CD4-positive, alpha-beta T cell treated with Interleukin-15 for 4 hours (primary cell): ENCODE measurements around the gene C1orf53.

Experiments used
- DNase-seq: peaks from one replicate; pipeline ENCODE4 v3.0.0-alpha.2; 2020; ENCODE audit warnings: low spot score

Gene C1orf53

DNA sequence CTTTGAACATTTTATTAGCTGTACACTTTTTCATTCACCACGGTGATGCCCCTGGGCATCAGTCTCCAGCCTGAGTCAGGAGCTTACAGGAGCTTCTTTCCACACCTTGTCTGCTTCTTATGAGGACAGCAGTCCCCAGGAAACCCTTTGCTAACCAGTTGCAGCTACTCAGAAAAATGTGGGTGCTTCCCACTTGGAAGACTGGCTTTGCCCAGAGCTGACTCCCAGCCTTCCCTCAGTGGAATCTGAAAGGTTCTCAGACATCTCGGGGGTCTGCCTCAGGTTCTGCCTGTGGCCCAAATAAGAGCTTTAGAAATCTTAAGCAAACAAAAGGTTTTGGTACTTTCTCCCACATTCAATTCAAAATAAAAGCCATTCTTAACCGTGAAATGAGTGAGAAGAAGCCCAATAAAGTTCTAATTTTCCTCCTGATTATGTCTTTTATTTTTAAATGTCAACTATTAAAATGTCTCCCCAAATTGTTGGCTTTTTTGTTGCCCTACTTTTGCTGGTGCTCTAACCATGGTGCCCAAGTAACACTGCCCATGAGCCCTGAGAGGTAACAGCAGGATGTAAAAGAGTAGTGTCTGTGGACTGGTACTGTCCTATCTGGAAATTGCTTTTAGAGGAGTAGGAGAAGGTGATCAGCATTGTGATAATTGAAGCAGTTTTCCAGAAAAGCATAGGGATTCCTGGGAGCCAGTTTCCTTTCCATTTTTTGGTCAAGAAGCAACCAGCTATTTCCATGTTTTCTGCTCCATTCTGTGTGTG lies 5.6 kb downstream of the C1orf53 start:
- no peak for DNase-seq

DNA sequence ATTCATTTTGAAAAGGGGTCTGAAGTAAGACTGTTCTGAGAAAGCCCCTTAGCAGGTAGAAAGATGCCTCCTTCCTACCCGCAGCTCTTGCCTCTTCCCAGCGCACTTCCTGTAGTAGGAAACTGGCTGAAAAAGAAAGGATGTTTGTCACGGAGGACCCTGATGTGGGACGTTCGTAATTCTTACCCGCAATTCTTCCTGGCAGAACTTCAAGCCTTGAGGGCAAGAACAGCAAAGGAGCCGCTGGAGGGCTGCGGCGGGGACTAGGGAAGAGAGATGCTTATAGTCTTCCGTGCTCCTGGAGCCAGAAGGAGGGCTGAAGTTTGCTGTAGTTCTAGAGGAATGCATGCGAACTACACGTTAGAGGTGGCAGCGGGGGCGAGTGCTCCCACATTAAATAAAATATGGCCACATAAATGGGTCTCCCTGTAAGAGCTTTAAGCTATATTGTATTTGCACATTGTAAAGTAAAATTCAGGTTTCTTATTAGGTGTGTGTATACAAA lies 6.3 kb downstream of the C1orf53 start:
- DNase-seq = no peak

- no peak for DNase-seq
Measured at GRCh38 chr1:197909384-197909783, 7.0 kb downstream of the C1orf53 start.

GRCh38 chr1:197910120-197910991 lies 7.9 kb downstream of the C1orf53 start:
- DNase-seq = no peak

- no peak for DNase-seq
Measured at GRCh38 chr1:197911111-197911856, 8.9 kb downstream of the C1orf53 start.

- no peak for DNase-seq
Measured at GRCh38 chr1:197911857-197912696, 9.6 kb downstream of the C1orf53 start.

DNA sequence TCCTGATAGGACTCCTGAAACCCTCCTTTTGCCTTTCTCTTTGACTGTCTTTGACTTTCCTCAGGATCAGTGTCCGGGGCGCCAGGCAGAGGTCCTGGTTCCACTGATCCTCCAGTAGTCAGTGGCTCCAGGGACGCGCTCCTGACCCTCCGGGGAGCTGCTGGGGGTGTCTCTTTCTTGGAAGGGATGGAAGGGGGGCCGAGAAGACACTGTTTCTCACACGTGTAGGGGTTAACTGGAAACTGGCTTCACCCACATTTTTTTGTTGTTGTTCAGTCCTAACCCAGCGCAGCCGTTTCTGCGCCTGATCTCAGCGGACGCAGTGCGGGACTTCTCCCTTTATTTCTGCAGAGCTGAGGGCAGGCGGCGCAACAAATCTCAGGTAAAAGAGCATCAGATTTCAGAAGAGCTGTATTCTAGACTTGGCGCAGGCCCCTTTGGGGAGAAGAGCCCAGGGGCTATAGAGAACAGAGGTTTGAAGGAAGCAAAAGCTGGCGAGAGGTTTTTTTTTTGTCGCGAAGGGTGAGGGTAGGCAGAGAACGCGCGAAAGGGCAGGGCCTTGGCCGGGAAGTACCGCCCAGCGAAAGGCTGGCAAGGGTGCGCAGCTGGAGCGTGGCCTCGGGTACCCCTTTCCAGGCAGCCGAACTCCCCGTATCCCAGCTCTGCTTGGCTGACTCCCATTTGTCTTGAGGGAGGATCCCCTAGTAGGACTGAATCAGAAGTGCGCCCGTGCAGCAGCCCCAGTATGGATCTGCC lies 10.5 kb downstream of the C1orf53 start:
- no peak for DNase-seq

DNA sequence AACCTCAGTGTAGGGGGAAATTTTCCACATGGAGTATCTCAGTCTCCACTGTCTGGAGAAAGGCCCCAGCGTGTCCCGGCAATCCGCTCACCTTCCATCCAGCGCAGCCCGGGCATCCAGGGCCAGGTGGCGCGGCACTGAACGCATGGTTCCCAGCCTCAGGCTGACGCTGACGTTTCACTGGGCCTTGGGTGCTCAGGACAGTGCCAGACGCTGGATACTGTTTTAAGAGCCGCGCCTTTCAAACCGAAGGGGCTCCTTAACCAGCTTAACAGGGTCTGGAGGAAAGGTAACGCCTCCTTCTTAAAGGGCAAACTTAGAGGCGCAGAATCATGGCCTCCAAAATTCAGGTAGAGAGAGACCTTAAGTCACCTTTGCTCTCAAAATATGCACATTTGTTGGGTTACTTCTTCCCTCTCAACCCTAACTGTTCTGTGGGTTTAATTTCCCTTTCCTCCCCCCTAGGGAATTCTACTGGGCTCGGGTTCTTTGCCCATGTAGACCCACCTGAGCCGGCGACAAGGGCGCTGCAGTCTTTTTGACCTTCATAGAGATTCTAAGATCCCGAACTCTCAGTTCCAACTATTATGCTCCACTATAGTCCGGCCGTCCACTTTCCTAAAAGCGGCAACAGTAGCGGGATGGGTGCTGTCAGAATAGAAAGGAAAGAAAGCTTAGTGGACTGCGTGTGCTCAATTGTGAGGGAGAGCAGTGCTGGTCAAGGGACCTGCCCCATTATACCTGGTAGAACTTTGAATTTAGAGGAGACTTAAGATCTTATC lies 11.3 kb downstream of the C1orf53 start:
- no peak for DNase-seq

GRCh38 chr1:197914510-197914909 lies 12.1 kb downstream of the C1orf53 start:
- DNase-seq = no peak

GRCh38 chr1:197915260-197915861 lies 12.9 kb downstream of the C1orf53 start:
- no peak for DNase-seq

- no peak for DNase-seq
Measured at GRCh38 chr1:197915862-197916499, 13.6 kb downstream of the C1orf53 start.

DNA sequence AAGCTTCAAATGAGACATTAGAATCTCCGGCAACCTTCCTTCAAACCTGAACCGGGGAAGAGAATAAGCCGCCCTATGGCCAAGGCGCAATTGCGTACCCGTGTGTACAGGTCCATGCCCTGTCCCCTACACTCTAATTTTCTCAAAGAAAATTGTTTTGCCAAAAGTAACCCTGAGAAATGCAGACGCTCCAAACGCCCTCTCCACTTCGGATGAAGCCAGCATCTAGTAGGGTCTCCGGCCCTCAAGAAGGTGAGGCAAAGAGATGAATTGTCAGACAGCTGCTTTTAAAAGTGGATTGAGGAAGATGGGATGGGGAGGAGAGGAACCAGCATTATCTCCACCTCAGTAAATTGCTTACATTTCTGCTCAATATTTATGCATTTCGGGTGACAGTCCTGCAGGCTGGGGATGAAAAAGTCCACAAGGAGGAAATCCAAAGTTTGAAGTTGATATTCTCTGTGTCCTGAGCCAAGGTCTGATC lies 14.1 kb downstream of the C1orf53 start:
- DNase-seq = no peak

DNA sequence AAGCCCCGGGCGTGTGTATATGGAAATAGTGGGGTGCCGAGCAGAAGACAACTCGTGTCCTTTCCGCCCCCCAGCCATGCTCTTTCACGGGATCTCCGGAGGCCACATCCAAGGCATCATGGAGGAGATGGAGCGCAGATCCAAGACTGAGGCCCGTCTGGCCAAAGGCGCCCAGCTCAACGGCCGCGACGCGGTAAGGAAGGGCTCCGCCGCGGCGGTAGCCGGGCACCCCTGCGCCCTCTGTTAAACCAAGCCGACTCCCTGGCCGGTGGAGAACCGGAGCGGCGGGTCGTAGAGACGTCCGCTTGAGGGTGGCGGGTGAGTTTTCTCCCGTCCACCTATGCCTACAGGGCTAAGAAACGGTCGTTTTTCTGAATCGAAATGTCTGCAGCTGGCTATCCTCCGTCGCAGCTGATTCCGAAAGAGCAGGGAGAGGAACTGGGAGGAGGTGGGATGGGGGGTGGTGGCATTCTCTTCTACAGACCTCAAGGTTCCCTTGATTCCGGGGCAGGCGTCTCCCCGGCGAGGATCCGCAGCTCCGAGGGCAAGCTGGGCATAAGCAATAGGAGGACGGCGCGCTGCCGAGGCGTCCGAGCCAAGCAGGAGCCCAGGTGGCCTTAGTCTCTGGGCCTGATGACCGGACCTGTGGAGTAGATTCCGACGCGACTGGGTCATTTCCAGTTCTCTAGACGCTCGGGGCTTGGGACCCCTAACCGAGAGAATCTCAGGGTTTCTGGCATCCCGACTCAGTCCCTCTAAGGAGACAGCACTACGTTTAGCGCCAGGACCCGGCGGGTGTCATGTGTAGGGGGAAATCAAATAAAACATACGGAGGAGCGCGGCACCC lies 15.6 kb downstream of the C1orf53 start:
- DNase-seq = no peak

DNA sequence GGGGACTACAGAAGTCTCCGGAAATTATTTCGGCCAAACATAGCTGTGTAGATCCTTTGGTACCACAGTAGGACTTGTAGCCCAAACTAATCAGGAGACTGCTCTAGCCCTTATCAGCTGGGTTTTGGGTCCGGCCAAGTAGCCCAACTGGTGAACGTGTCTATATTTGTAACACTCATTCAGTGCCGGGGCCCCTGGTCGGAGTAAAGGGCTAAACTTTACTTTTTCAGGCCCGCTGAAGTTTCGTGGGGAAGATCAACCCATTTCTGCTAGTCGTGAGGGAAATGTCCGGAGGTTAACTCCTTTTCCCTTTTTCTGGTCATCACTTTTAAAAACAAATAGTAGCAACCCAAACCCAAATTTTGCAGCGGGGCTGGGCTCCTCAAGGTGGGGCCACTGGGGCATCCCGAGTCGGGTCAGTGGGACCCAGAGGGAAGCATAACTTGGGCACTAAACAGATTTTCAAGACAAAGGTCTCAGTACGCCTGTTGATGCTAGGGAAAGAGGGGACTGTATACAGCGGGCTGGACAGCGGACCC lies 16.4 kb downstream of the C1orf53 start:
- DNase-seq = no peak

DNA sequence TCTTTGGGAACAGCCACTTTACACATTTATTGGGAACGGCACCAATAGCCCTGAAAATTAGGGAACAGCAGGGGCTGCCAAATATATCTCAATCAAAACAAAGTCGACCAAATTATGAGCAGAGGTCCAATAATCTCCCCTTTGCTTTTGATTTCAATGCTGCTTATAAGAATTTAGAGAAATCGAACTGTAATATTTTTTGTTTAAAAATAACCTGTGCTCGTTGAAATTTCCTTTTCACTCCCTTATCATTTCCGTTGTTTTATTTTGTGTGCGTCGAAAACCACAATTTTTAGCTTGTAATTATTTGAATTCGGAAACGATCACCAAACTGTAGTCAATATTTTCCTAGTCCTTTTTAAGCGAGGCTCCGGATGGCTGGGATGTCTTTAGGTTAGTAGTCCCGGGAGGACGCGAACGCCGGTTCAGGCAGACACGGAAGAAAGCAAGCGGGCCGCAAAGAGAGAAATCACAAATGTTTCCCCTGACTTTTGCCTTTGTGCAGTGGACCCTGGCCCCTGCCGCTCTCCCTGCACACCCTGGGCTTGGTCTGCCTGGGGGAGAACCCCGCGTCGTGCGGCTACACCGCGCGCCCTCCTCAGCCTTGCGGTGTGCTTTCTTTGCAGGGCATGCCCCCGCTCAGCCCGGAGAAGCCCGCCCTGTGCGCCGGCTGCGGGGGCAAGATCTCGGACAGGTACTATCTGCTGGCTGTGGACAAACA lies 17.1 kb downstream of the C1orf53 start:
- DNase-seq = no peak

DNA sequence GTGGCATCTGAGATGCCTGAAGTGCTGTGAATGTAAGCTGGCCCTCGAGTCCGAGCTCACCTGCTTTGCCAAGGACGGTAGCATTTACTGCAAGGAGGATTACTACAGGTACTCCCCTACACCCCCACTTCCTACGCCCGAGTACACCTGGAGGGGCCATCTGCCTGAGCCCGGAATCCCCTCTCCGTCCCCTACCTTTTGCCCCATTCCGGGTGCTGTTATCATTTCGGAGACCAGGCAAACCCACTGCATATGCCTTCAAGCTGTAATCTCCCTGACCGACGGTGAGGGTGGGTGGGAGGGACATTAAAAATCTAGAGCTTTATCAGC lies 17.6 kb downstream of the C1orf53 start:
- no peak for DNase-seq
